ENCODE results near the gene ZNF581. TPM values are rescaled to one million over a fixed set of nuclear protein-coding genes. Genes with fewer than 3 reads are reported as not detected.
A peak's percentile ranks its signal among the peaks of the same experiment; 100 is the strongest.

The ZNF581 gene
- total RNA-seq, 1 experiment from 2014 or later: 39.0 TPM

GRCh38 chr19:55659822-55660221 lies 16.4 kb downstream of the ZNF581 start:
- DNase-seq (ENCODE audit: low read depth, low spot score) (no peak), ATAC-seq (no peak)
- Histone ChIP-seq H3K27ac (ENCODE audit: low read length) (peak overlapping the region; percentile 99), H3K4me3 (ENCODE audit: low read depth in 2 of 2, low read length in 2 of 2) (no peak overlapping the region), H3K36me3 (ENCODE audit: control insufficient read depth, insufficient read depth, low read length) (peaks cover 46% of the 10 kb centered on the region), H3K27me3 (ENCODE audit: control insufficient read depth, insufficient read depth, low read length) (no peaks in the 10 kb centered on the region), H3K4me1 (ENCODE audit: control insufficient read depth, insufficient read depth, low read length) (peaks cover 36% of the 10 kb centered on the region), H3K9me3 (ENCODE audit: control insufficient read depth, insufficient read depth, low read depth, low read length) (no peaks in the 10 kb centered on the region)
- intact Hi-C loops (cut with micrococcal nuclease; ENCODE audit: unreplicated experiment) (no loop called here), in situ Hi-C loops (cut with HindIII; ENCODE audit: low pct_unique_long_range_greater_than_20kb, low sequenced_read_pairs) (no loop called here)
- CTCF ChIA-PET: no interaction called here
- POLR2A ChIA-PET: no interaction called here
- TF ChIP-seq REST (IDR thresholded peaks at IDR 0.05; ENCODE audit: insufficient read depth in 1 of 2, low read depth in 2 of 2, low read length in 1 of 2) (no peak), TCF7L2 (IDR thresholded peaks at IDR 0.05; ENCODE audit: low read depth, low read length) (no peak), CTCF (IDR thresholded peaks at IDR 0.05) (no peak), POLR2AphosphoS5 (IDR thresholded peaks at IDR 0.05; ENCODE audit: low read depth, low read length) (no peak), SIN3A (IDR thresholded peaks at IDR 0.05; ENCODE audit: borderline replicate concordance, insufficient read depth, low read depth, low read length) (no peak)
- BruUV-seq (replicated peaks): no TSS peak

- no peak for DNase-seq (ENCODE audit: low read depth, low spot score)
- in situ Hi-C loops (cut with HindIII; ENCODE audit: low pct_unique_long_range_greater_than_20kb, low sequenced_read_pairs) (no loop called here), intact Hi-C loops (cut with micrococcal nuclease; ENCODE audit: unreplicated experiment) (no loop called here)
- TF ChIP-seq SIN3A (IDR thresholded peaks at IDR 0.05; ENCODE audit: borderline replicate concordance, insufficient read depth, low read depth, low read length): no peak
- TF ChIP-seq TCF7L2 (IDR thresholded peaks at IDR 0.05; ENCODE audit: low read depth, low read length): no peak
- TF ChIP-seq POLR2AphosphoS5 (IDR thresholded peaks at IDR 0.05; ENCODE audit: low read depth, low read length): no peak
- no peak for TF ChIP-seq CTCF (IDR thresholded peaks at IDR 0.05)
- TF ChIP-seq REST (IDR thresholded peaks at IDR 0.05; ENCODE audit: insufficient read depth in 1 of 2, low read depth in 2 of 2, low read length in 1 of 2): no peak
- Histone ChIP-seq H3K4me3 (ENCODE audit: low read depth in 2 of 2, low read length in 2 of 2) (no peak overlapping the region), H3K27me3 (ENCODE audit: control insufficient read depth, insufficient read depth, low read length) (no peaks in the 10 kb centered on the region), H3K4me1 (ENCODE audit: control insufficient read depth, insufficient read depth, low read length) (peaks cover 36% of the 10 kb centered on the region), H3K36me3 (ENCODE audit: control insufficient read depth, insufficient read depth, low read length) (peaks cover 46% of the 10 kb centered on the region), H3K27ac (ENCODE audit: low read length) (peak overlapping the region; percentile 55), H3K9me3 (ENCODE audit: control insufficient read depth, insufficient read depth, low read depth, low read length) (no peaks in the 10 kb centered on the region)
- no peak for ATAC-seq
- CTCF ChIA-PET: no interaction called here
- POLR2A ChIA-PET: no interaction called here
- BruUV-seq (replicated peaks): no TSS peak
These were observed 17.0 kb downstream of the ZNF581 start for GRCh38 chr19:55660404-55660803.
